Central memory CD4-positive, alpha-beta T cell (primary cell): ENCODE measurements around the gene TLX3.
"Not testable (repeated sequence)": the region's sequence is repeated elsewhere in the genome, so short reads cannot be mapped to it uniquely, and the experiment has no call there.

Experiments
- DNase-seq: peaks from one replicate; pipeline ENCODE4 v3.0.0; 2022
- total RNA-seq, 3 experiments: gene quantifications; one replicate each; lab custom pipeline; 2026; lab: John Stamatoyannopoulos, UW

Gene TLX3
- total RNA-seq, result 0 reads per million in 3 experiments

GRCh38 chr5:171308453-171309275 lies at the start of gene TLX3:
TLX3 (plus strand) TSS chr5:171309248; CDS start chr5:171309366, 118 bp downstream.
- DNase-seq, result no peak

GRCh38 chr5:171261361-171261760 lies 47.7 kb upstream of the TLX3 start:
- no peak for DNase-seq

- no peak for DNase-seq
Observed at GRCh38 chr5:171261904-171262303, 47.1 kb upstream of the TLX3 start.

- DNase-seq, result no peak
Observed at GRCh38 chr5:171263181-171263580, 45.9 kb upstream of the TLX3 start.

GRCh38 chr5:171264843-171265242 lies 44.2 kb upstream of the TLX3 start:
- DNase-seq, result no peak

GRCh38 chr5:171268700-171269620 lies 40.1 kb upstream of the TLX3 start:
- DNase-seq, result no peak

- no peak for DNase-seq
Observed at GRCh38 chr5:171269717-171270116, 39.3 kb upstream of the TLX3 start.

GRCh38 chr5:171270136-171270535 lies 38.9 kb upstream of the TLX3 start:
- DNase-seq, result no peak

- no peak for DNase-seq
Observed at GRCh38 chr5:171271798-171272197, 37.2 kb upstream of the TLX3 start.

- DNase-seq, result no peak
Observed at GRCh38 chr5:171272996-171273970, 35.8 kb upstream of the TLX3 start.

- DNase-seq, result no peak
Observed at GRCh38 chr5:171275841-171276544, 33.1 kb upstream of the TLX3 start.

GRCh38 chr5:171283753-171284152 lies 25.3 kb upstream of the TLX3 start:
- DNase-seq, result no peak

GRCh38 chr5:171285465-171285864 lies 23.6 kb upstream of the TLX3 start:
- DNase-seq, result no peak

- DNase-seq, result no peak
Observed at GRCh38 chr5:171288066-171288465, 21.0 kb upstream of the TLX3 start.

- no peak for DNase-seq
Observed at GRCh38 chr5:171291371-171291770, 17.7 kb upstream of the TLX3 start.

GRCh38 chr5:171295299-171295698 lies 13.7 kb upstream of the TLX3 start:
- no peak for DNase-seq

- DNase-seq, result no peak
Observed at GRCh38 chr5:171295801-171296200, 13.2 kb upstream of the TLX3 start.

- not testable (repeated sequence) for DNase-seq
Observed at GRCh38 chr5:171297941-171298340, 11.1 kb upstream of the TLX3 start.

GRCh38 chr5:171299228-171299627 lies 9.8 kb upstream of the TLX3 start:
- DNase-seq, result no peak

GRCh38 chr5:171299851-171300250 lies 9.2 kb upstream of the TLX3 start:
- no peak for DNase-seq

GRCh38 chr5:171300358-171300757 lies 8.7 kb upstream of the TLX3 start:
- DNase-seq, result no peak

GRCh38 chr5:171306166-171306565 lies 2.9 kb upstream of the TLX3 start:
- no peak for DNase-seq
